K562 (cell line): ENCODE results near the gene PEF1. TPM values are rescaled to one million over a fixed set of nuclear protein-coding genes. Genes with fewer than 3 reads are reported as not detected.

Source experiments
- ARHGAP35 ChIP-seq: fragments of 450-650 bp; IDR thresholded peaks from 2 replicates; pipeline ENCODE4 v1.6.1; 2018; ENCODE audit not compliant: partially characterized antibody
- ETS2 ChIP-seq: IDR thresholded peaks from 2 replicates; pipeline ENCODE4 v1.6.1; 2016; ENCODE audit warnings: borderline replicate concordance, missing genetic modification characterization, mild to moderate bottlenecking, moderate library complexity, missing compliant biosample characterization; ENCODE audit not compliant: poor library complexity, severe bottlenecking
- HDAC2 ChIP-seq: fragments of 450-650 bp; IDR thresholded peaks from 2 replicates; pipeline ENCODE4 v1.6.1; 2016; ENCODE audit warnings: mild to moderate bottlenecking
- IRF1 ChIP-seq: sonication (generic); formaldehyde crosslinking; IDR thresholded peaks from 2 replicates; pipeline ENCODE4 v1.8.0; 2022; ENCODE audit warnings: missing genetic modification reagents, mild to moderate bottlenecking, borderline replicate concordance
- REST ChIP-seq, 2 experiments: fragments of 450-650 bp; formaldehyde crosslinking in 1 of 2; IDR thresholded peaks; 2 replicates each; pipeline versions ENCODE4 v1.4.0 to v1.6.1; 2014 to 2020; ENCODE audit warnings: mild to moderate bottlenecking in 2 of 2, borderline replicate concordance in 1 of 2, low read depth in 1 of 2
- SFPQ ChIP-seq: fragments of 200-400 bp; formaldehyde crosslinking; IDR thresholded peaks from 2 replicates; pipeline ENCODE4 v1.6.1; 2017; ENCODE audit warnings: mild to moderate bottlenecking, low read depth, low read length, moderate library complexity
- THRAP3 ChIP-seq: fragments of 450-650 bp; IDR thresholded peaks from 2 replicates; pipeline ENCODE4 v1.6.1; 2016; ENCODE audit warnings: mild to moderate bottlenecking, inconsistent platforms, borderline replicate concordance
- ZNF398 ChIP-seq: fragments of 250-450 bp; sonication (Bioruptor Pico); IDR thresholded peaks from 2 replicates; pipeline ENCODE4 v1.8.0; 2021; ENCODE audit warnings: moderate library complexity, mild to moderate bottlenecking, inconsistent platforms
- ZNF644 ChIP-seq: fragments of 200-800 bp; sonication (Bioruptor generic); IDR thresholded peaks from 2 replicates; pipeline ENCODE4 v1.6.1; 2016; ENCODE audit warnings: low read depth, missing genetic modification characterization, missing compliant biosample characterization
- polyA plus RNA-seq, 8 experiments: library from polyadenylated mRNA; depleted of rRNA in 4 of 8; stranded (reverse) in 5 of 8; unstranded in 3 of 8; fragments of >200 nt; fragmentation: Nextera tagmentation in 2 of 8; fragmentation: Illumina TruSeq in 1 of 8; extraction: Ambion mirVana in 2 of 8; extraction: Trizol in 1 of 8; gene quantifications; 2 replicates each; pipeline versions ENCODE4 v1.2.1 to v1.2.3, GENCODE V29; 2011 to 2014; ENCODE audit warnings: inconsistent platforms in 1 of 8, missing spikeins in 1 of 8
- total RNA-seq, 7 experiments: library from RNA; depleted of rRNA in 6 of 7; stranded (reverse); fragments of >200 nt in 6 of 7; fragmentation: Illumina TruSeq in 2 of 7; extraction: Trizol in 2 of 7; gene quantifications; 2 replicates each; pipeline versions ENCODE4 v1.2.1 to v1.2.3, GENCODE V29; 2011 to 2021; ENCODE audit warnings: low replicate concordance in 1 of 7

The PEF1 gene
- total and polyA plus RNA-seq, 9 of the 15 experiments (the other 6 are each of a cell fraction or from before 2014, with no cell fraction given): 26.3 to 95.5 (median 61.9) TPM

- no peak for TF ChIP-seq REST (IDR thresholded peaks at IDR 0.05; ENCODE audit: borderline replicate concordance)
- peak; percentile 72; the same call in 1 of the 2 replicates for TF ChIP-seq REST (CRISPR knock-in tag; IDR thresholded peaks at IDR 0.05; ENCODE audit: low read depth)
- TF ChIP-seq THRAP3: no peak
- no peak for TF ChIP-seq SFPQ
- TF ChIP-seq IRF1: no peak
- TF ChIP-seq ZNF644 (tag): peak; percentile 82; the same call in 1 of the 2 replicates
- TF ChIP-seq ARHGAP35: no peak
- TF ChIP-seq ETS2: no peak
- TF ChIP-seq ZNF398 (CRISPR knock-in tag): no peak
- no peak; the same call in none of the 2 replicates for TF ChIP-seq HDAC2
These were observed at the start of gene PEF1 (continued) for GRCh38 chr1:31644560-31645273.
